ENCODE data around the gene SH3TC2.
A peak's percentile ranks its signal among the peaks of the same experiment; 100 is the strongest.

The SH3TC2 gene

GRCh38 chr5:148967783-148968182 is 95.1 kb downstream of the SH3TC2 start:
- no peak for DNase-seq

- DNase-seq: no peak
Measured at GRCh38 chr5:148966938-148967337, 95.9 kb downstream of the SH3TC2 start.

GRCh38 chr5:148966348-148966747 is 96.5 kb downstream of the SH3TC2 start:
- DNase-seq: no peak

- DNase-seq: no peak
Measured at GRCh38 chr5:148965511-148966265, 97.2 kb downstream of the SH3TC2 start.

- no peak for DNase-seq
Measured at GRCh38 chr5:148963664-148964063, 99.2 kb downstream of the SH3TC2 start.

GRCh38 chr5:148962761-148963324 is 100.0 kb downstream of the SH3TC2 start:
- no peak for DNase-seq

- DNase-seq: no peak
Measured at GRCh38 chr5:148962200-148962550, 100.7 kb downstream of the SH3TC2 start.

GRCh38 chr5:148961261-148962199 is 101.3 kb downstream of the SH3TC2 start:
- no peak for DNase-seq

GRCh38 chr5:148960070-148960769 is 102.6 kb downstream of the SH3TC2 start:
- no peak for DNase-seq

GRCh38 chr5:148957591-148958202 is 105.2 kb downstream of the SH3TC2 start:
- peak; percentile 8 for DNase-seq

GRCh38 chr5:148956477-148957385 is 106.1 kb downstream of the SH3TC2 start:
- no peak for DNase-seq

All from NCI-H774 (cell line).